Epithelial cell of esophagus (primary cell): Measurements from ENCODE around the gene FILIP1L.

Source experiments
- DNase-seq: peaks from one replicate; pipeline ENCODE4 v3.0.0; 2010; ENCODE audit warnings: low read depth
- H3K4me3 ChIP-seq: 2 replicates; pipeline ENCODE4 v1.5.1; 2011; ENCODE audit warnings: mild to moderate bottlenecking, low read length, control low read depth
- CTCF ChIP-seq: IDR thresholded peaks from 2 replicates; pipeline ENCODE4 v1.5.1; 2011; ENCODE audit warnings: low read depth, mild to moderate bottlenecking, low read length, control low read depth, inconsistent platforms; ENCODE audit not compliant: insufficient read depth; ENCODE audit errors: missing control alignments

FILIP1L gene

GRCh38 chr3:99941211-99941610 is 173.1 kb downstream of the FILIP1L start:
- no peak for TF ChIP-seq CTCF
- no peak overlapping the region for H3K4me3 ChIP-seq
- no peak for DNase-seq

- TF ChIP-seq CTCF, result no peak
- H3K4me3 ChIP-seq, result no peak overlapping the region
- no peak for DNase-seq
Measured at GRCh38 chr3:99940350-99940749, 174.0 kb downstream of the FILIP1L start.

GRCh38 chr3:99939876-99940275 is 174.4 kb downstream of the FILIP1L start:
- no peak for DNase-seq
- TF ChIP-seq CTCF, result no peak
- H3K4me3 ChIP-seq, result no peak overlapping the region

- no peak for DNase-seq
- no peak overlapping the region for H3K4me3 ChIP-seq
- TF ChIP-seq CTCF, result no peak
Measured at GRCh38 chr3:99938270-99938911, 175.9 kb downstream of the FILIP1L start.

- no peak for TF ChIP-seq CTCF
- no peak overlapping the region for H3K4me3 ChIP-seq
- no peak for DNase-seq
Measured at GRCh38 chr3:99934975-99935797, 179.1 kb downstream of the FILIP1L start.

GRCh38 chr3:99933971-99934750 is 180.1 kb downstream of the FILIP1L start:
- DNase-seq, result no peak

More at GRCh38 chr3:99933971-99934750, 180.1 kb downstream of the FILIP1L start:
- no peak for TF ChIP-seq CTCF
- H3K4me3 ChIP-seq, result no peak overlapping the region
